ENCODE measurements around the gene LRRC42.
"Not testable (repeated sequence)": the region's sequence is repeated elsewhere in the genome, so short reads cannot be mapped to it uniquely, and the experiment has no call there.

The LRRC42 gene

GRCh38 chr1:53982034-53982762 is 36.0 kb downstream of the LRRC42 start:
- DNase-seq (ENCODE audit: low read depth), result peak; percentile 48
- TF ChIP-seq, protein P1, sequence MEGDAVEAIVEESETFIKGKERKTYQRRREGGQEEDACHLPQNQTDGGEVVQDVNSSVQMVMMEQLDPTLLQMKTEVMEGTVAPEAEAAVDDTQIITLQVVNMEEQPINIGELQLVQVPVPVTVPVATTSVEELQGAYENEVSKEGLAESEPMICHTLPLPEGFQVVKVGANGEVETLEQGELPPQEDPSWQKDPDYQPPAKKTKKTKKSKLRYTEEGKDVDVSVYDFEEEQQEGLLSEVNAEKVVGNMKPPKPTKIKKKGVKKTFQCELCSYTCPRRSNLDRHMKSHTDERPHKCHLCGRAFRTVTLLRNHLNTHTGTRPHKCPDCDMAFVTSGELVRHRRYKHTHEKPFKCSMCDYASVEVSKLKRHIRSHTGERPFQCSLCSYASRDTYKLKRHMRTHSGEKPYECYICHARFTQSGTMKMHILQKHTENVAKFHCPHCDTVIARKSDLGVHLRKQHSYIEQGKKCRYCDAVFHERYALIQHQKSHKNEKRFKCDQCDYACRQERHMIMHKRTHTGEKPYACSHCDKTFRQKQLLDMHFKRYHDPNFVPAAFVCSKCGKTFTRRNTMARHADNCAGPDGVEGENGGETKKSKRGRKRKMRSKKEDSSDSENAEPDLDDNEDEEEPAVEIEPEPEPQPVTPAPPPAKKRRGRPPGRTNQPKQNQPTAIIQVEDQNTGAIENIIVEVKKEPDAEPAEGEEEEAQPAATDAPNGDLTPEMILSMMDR (IDR thresholded peaks at IDR 0.05; ENCODE audit: low read length, missing control alignments), result no peak
- peak overlapping the region; percentile 28 for H3K4me3 ChIP-seq (replicated peaks; ENCODE audit: low read depth, low read length)

DNA sequence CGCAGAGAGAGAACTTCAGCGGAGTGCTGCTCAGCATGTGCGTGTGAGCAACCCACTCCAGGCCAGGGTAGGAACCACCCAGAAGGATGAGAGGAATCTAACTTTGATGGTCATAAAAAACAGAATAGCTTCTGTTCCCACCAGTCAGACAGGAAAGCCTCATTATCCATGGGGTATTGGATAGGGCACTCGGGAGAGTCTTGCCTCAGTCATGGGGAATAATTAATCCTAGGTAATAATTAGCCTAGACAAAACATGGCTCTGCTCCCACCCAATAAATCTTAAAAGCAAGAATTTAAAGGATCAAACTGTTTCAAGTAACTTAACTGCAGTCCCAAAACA is 36.6 kb downstream of the LRRC42 start:
- TF ChIP-seq, protein P1 (IDR thresholded peaks at IDR 0.05; ENCODE audit: low read length, missing control alignments), result no peak
- peak overlapping the region; percentile 28 for H3K4me3 ChIP-seq (replicated peaks; ENCODE audit: low read depth, low read length)
- no peak for DNase-seq (ENCODE audit: low read depth)

GRCh38 chr1:53984726-53985125 is 38.6 kb downstream of the LRRC42 start:
- no peak for DNase-seq (ENCODE audit: low read depth)
- no peak overlapping the region for H3K4me3 ChIP-seq (replicated peaks; ENCODE audit: low read depth, low read length)
- TF ChIP-seq, protein P1 (IDR thresholded peaks at IDR 0.05; ENCODE audit: low read length, missing control alignments), result no peak

DNA sequence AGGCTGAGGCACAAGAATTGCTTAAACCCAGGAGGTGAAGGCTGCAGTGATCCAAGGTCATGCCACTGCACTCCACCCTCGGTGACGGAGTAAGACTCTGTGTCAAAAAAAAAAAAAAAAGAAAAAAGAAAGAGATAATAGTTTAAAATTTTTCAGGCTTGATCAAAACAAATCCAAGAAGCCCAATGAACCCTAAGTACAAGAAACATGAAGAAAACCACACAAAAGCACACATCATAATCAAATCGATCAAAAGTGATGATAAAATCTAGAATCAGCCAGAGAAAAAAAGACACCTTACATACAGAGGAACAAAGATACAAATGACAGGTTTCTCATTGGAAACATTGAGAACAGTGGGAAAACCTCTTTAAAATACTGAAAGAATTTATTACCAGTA is 40.3 kb downstream of the LRRC42 start:
- TF ChIP-seq, protein P1 (IDR thresholded peaks at IDR 0.05; ENCODE audit: low read length, missing control alignments), result no peak

DNA sequence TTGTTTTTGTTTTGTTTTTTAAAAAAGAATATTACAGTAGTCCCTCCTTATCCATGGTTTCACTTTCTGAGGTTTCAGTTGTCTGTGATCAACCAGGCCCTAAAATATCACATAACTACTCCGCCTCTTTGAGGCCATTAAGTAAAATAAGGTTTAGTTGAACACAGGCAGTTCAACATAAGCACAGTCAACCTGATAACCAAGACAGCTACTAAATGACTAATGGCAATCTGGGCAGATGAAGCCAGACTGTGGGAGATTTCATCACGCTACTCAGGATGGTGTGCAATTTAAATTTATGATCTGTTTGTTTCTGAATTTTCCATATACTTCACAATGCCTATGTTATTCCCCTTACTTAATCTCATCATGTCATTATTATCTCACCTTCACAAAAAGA is 41.7 kb downstream of the LRRC42 start:
- TF ChIP-seq, protein P1 (IDR thresholded peaks at IDR 0.05; ENCODE audit: low read length, missing control alignments), result no peak
- peak; percentile 27 for DNase-seq (ENCODE audit: low read depth)
- H3K4me3 ChIP-seq (replicated peaks; ENCODE audit: low read depth, low read length), result no peak overlapping the region

More for the DNA sequence above, 40.3 kb downstream of the LRRC42 start:
- no peak overlapping the region for H3K4me3 ChIP-seq (replicated peaks; ENCODE audit: low read depth, low read length)
- DNase-seq (ENCODE audit: low read depth), result no peak

GRCh38 chr1:53992085-53992874 is 46.1 kb downstream of the LRRC42 start:
- TF ChIP-seq, protein P1 (IDR thresholded peaks at IDR 0.05; ENCODE audit: low read length, missing control alignments), result peak; percentile 18

DNA sequence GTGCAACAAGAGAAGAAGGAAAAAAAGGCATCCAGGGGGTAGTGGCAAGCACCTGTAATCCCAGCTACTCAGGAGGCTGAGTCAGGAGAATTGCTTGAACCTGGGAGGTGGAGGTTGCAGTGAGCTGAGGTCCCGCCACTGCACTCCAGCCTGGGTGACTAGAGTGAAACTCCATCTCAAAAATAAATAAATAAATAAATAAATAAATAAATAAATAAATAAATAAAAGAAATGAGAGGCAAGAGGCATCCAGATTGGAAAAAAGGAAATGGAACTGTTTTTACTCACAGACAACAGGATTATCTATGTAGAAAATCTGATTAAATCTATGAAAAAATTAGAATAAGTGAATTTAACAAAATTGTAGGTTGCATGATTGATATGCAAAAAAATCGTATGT is 48.4 kb downstream of the LRRC42 start:
- H3K4me3 ChIP-seq (replicated peaks; ENCODE audit: low read depth, low read length); DNase-seq (ENCODE audit: low read depth): not testable (repeated sequence)

More at GRCh38 chr1:53992085-53992874, 46.1 kb downstream of the LRRC42 start:
- no peak for DNase-seq (ENCODE audit: low read depth)
- no peak overlapping the region for H3K4me3 ChIP-seq (replicated peaks; ENCODE audit: low read depth, low read length)

Measured in fibroblast of pulmonary artery (primary cell).